ENCODE measurements around the gene ORAI3. TPM values are rescaled to one million over a fixed set of nuclear protein-coding genes. Genes with fewer than 3 reads are reported as not detected.

The ORAI3 gene
- total and polyA plus RNA-seq, 2 of the 13 experiments (the other 11 are each of a cell fraction or from before 2014, with no cell fraction given) = 11.4 to 32.0 TPM

DNA sequence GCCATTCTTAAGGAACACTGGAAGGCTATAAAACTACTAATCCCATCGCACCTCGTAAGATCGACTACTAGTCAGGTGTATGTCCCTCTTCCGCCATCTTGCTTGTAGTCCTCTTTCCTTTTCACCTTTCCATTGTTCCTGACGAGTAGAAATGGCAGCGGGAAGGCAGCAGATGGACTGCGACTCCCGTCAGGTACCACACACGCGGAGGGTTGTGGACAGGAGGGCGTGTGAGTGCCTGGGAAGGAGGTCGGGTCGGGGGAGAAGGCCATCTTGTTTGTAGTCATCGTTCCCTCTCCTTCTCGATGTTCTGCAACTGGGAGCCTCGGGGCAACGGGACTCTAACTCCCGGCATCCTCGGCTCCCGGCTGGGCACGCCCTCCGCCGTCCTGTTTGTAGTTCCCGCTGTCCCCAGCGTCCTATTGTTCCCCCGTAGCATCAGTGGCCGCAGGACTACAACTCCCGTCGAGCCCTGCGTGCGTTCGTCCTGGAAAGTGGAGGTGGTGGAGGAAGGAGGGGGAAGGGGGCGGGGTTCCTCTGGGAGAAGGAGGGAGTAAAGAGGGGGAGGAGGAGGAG lies 25.8 kb upstream of the ORAI3 start (continued):
- TF ChIP-seq PLRG1 (conservative IDR thresholded peaks at IDR 0.05) = no peak
- TF ChIP-seq MTF1 (CRISPR knock-in tag; IDR thresholded peaks at IDR 0.05) = no peak
- TF ChIP-seq, protein P1, sequence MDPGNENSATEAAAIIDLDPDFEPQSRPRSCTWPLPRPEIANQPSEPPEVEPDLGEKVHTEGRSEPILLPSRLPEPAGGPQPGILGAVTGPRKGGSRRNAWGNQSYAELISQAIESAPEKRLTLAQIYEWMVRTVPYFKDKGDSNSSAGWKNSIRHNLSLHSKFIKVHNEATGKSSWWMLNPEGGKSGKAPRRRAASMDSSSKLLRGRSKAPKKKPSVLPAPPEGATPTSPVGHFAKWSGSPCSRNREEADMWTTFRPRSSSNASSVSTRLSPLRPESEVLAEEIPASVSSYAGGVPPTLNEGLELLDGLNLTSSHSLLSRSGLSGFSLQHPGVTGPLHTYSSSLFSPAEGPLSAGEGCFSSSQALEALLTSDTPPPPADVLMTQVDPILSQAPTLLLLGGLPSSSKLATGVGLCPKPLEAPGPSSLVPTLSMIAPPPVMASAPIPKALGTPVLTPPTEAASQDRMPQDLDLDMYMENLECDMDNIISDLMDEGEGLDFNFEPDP (CRISPR knock-in tag; conservative IDR thresholded peaks at IDR 0.05) = no peak
- TF ChIP-seq, protein P2, sequence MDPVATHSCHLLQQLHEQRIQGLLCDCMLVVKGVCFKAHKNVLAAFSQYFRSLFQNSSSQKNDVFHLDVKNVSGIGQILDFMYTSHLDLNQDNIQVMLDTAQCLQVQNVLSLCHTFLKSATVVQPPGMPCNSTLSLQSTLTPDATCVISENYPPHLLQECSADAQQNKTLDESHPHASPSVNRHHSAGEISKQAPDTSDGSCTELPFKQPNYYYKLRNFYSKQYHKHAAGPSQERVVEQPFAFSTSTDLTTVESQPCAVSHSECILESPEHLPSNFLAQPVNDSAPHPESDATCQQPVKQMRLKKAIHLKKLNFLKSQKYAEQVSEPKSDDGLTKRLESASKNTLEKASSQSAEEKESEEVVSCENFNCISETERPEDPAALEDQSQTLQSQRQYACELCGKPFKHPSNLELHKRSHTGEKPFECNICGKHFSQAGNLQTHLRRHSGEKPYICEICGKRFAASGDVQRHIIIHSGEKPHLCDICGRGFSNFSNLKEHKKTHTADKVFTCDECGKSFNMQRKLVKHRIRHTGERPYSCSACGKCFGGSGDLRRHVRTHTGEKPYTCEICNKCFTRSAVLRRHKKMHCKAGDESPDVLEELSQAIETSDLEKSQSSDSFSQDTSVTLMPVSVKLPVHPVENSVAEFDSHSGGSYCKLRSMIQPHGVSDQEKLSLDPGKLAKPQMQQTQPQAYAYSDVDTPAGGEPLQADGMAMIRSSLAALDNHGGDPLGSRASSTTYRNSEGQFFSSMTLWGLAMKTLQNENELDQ (CRISPR knock-in tag; IDR thresholded peaks at IDR 0.05; ENCODE audit: borderline replicate concordance) = peak; percentile 42; the same call in 1 of the 2 replicates
- TF ChIP-seq ZNF136 (CRISPR knock-in tag; IDR thresholded peaks at IDR 0.05; ENCODE audit: low read depth) = no peak
- TF ChIP-seq, protein P3, sequence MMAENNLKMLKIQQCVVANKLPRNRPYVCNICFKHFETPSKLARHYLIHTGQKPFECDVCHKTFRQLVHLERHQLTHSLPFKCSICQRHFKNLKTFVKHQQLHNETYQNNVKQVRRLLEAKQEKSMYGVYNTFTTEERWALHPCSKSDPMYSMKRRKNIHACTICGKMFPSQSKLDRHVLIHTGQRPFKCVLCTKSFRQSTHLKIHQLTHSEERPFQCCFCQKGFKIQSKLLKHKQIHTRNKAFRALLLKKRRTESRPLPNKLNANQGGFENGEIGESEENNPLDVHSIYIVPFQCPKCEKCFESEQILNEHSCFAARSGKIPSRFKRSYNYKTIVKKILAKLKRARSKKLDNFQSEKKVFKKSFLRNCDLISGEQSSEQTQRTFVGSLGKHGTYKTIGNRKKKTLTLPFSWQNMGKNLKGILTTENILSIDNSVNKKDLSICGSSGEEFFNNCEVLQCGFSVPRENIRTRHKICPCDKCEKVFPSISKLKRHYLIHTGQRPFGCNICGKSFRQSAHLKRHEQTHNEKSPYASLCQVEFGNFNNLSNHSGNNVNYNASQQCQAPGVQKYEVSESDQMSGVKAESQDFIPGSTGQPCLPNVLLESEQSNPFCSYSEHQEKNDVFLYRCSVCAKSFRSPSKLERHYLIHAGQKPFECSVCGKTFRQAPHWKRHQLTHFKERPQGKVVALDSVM (CRISPR knock-in tag; IDR thresholded peaks at IDR 0.05) = no peak
- TF ChIP-seq GABPA (IDR thresholded peaks at IDR 0.05; ENCODE audit: low read depth, low read length) = peak; percentile 68
- peak; percentile 89 for TF ChIP-seq GABPA (CRISPR knock-in tag; IDR thresholded peaks at IDR 0.05; ENCODE audit: low read depth)
- TF ChIP-seq ZFP41 (CRISPR knock-in tag; IDR thresholded peaks at IDR 0.05; ENCODE audit: borderline replicate concordance) = no peak
- peak; percentile 42; the same call in 1 of the 2 replicates for TF ChIP-seq NFE2 (CRISPR knock-in tag; IDR thresholded peaks at IDR 0.05)
- peak; percentile 80 for TF ChIP-seq ATF1 (CRISPR knock-in tag; IDR thresholded peaks at IDR 0.05)
- no peak for TF ChIP-seq ZNF382 (CRISPR knock-in tag; IDR thresholded peaks at IDR 0.05; ENCODE audit: borderline replicate concordance)
- no peak for TF ChIP-seq ZNF614 (CRISPR knock-in tag; IDR thresholded peaks at IDR 0.05; ENCODE audit: borderline replicate concordance)
- TF ChIP-seq, protein P4, sequence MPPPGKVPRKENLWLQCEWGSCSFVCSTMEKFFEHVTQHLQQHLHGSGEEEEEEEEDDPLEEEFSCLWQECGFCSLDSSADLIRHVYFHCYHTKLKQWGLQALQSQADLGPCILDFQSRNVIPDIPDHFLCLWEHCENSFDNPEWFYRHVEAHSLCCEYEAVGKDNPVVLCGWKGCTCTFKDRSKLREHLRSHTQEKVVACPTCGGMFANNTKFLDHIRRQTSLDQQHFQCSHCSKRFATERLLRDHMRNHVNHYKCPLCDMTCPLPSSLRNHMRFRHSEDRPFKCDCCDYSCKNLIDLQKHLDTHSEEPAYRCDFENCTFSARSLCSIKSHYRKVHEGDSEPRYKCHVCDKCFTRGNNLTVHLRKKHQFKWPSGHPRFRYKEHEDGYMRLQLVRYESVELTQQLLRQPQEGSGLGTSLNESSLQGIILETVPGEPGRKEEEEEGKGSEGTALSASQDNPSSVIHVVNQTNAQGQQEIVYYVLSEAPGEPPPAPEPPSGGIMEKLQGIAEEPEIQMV (CRISPR knock-in tag; IDR thresholded peaks at IDR 0.05; ENCODE audit: low read depth) = no peak
- no peak for TF ChIP-seq ZNF329 (CRISPR knock-in tag; IDR thresholded peaks at IDR 0.05; ENCODE audit: low read depth)
